ENCODE results near the gene DOCK6.
A peak's percentile ranks its signal among the peaks of the same experiment; 100 is the strongest.

Gene DOCK6

DNA sequence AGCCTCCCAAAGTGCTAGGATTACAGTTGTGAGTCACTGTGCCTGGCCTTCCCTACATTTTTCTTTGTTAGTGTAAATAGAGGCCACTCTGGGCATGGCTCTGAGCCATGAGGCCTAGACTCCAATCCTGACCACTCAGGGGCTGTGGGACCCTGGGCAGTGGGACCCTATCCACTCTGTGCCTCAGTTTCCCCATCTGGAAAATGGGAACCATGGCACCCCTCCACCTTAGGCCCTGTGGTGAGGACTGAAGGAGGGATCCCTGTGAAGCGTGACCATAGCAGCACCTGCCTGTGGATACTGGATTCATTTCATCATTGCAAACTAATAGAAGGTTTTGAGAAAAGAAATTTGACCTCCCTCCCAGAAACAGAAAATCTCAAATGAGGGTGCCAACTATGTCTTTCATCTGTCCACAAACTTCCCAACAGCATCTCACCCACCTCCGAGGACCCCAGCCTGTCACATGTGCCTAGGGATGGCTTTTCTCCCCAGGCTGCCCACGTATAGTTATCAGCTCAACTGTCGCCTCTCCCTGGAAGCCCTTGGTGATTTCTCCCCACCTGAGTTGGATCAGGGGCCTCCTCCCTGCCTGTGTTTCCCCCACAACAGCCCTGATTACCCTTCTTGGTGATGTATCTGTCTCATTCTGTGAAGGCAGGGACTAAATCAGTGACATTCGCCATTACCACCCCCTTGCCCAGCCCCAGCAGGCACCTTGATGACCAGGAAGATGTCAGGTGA, 17.3 kb downstream of the DOCK6 start:
- no peak for DNase-seq (ENCODE audit: extremely low spot score)
- TF ChIP-seq ELF4 (IDR thresholded peaks at IDR 0.05) (no peak), BHLHE40 (IDR thresholded peaks at IDR 0.05; ENCODE audit: borderline replicate concordance) (no peak), L3MBTL2 (conservative IDR thresholded peaks at IDR 0.05) (no peak), TARDBP (IDR thresholded peaks at IDR 0.05) (no peak), SUZ12 (IDR thresholded peaks at IDR 0.05) (no peak), ARNT (IDR thresholded peaks at IDR 0.05) (no peak), CTBP1 (IDR thresholded peaks at IDR 0.05; ENCODE audit: borderline replicate concordance) (no peak), FOXA1 (IDR thresholded peaks at IDR 0.05) (no peak), FOXK2 (IDR thresholded peaks at IDR 0.05) (no peak), SP1 (IDR thresholded peaks at IDR 0.05) (no peak), PKNOX1 (IDR thresholded peaks at IDR 0.05) (no peak), HDGF (IDR thresholded peaks at IDR 0.05; ENCODE audit: borderline replicate concordance) (no peak), ZNF384 (IDR thresholded peaks at IDR 0.05) (no peak), FOXM1 (IDR thresholded peaks at IDR 0.05; ENCODE audit: borderline replicate concordance) (no peak), NFRKB (IDR thresholded peaks at IDR 0.05) (no peak), LEF1 (IDR thresholded peaks at IDR 0.05; ENCODE audit: borderline replicate concordance) (no peak)
- ChIA-PET CTCF (no interaction called here), POLR2A (no interaction called here)

DNA sequence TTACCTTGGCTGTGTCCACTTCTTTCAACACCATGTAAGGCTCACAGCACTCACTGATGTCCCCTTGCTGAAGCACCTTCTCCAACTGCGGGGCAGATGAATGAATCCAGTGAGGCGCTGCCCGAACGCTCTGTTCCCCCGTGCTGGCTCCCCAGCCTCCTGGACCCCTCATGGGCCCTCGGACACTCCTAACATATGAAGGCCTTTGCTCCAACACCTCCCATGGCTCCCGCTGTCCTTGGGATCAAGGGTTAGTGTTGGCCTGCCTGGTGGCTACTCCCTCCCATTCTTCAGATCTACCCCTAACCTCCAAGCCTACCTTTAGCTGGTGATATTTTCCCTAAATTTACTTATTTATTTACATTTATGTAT, 18.5 kb downstream of the DOCK6 start:
- ChIA-PET CTCF (interaction anchor here (1.1 kb wide), 1 partner anchor 22 kb away, joined by 3 read pairs; no protein-coding TSS in a partner anchor), POLR2A (no interaction called here)
- no peak for TF ChIP-seq SUZ12 (IDR thresholded peaks at IDR 0.05)
- no peak for TF ChIP-seq HDGF (IDR thresholded peaks at IDR 0.05; ENCODE audit: borderline replicate concordance)
- no peak for TF ChIP-seq TARDBP (IDR thresholded peaks at IDR 0.05)
- TF ChIP-seq NFRKB (IDR thresholded peaks at IDR 0.05), result no peak
- no peak for TF ChIP-seq SP1 (IDR thresholded peaks at IDR 0.05)
- no peak for TF ChIP-seq LEF1 (IDR thresholded peaks at IDR 0.05; ENCODE audit: borderline replicate concordance)
- TF ChIP-seq PKNOX1 (IDR thresholded peaks at IDR 0.05), result no peak
- no peak for TF ChIP-seq ZNF384 (IDR thresholded peaks at IDR 0.05)
- TF ChIP-seq FOXK2 (IDR thresholded peaks at IDR 0.05), result no peak
- TF ChIP-seq L3MBTL2 (conservative IDR thresholded peaks at IDR 0.05), result no peak
- no peak for TF ChIP-seq FOXA1 (IDR thresholded peaks at IDR 0.05)
- no peak for TF ChIP-seq FOXM1 (IDR thresholded peaks at IDR 0.05; ENCODE audit: borderline replicate concordance)
- no peak for TF ChIP-seq ARNT (IDR thresholded peaks at IDR 0.05)
- TF ChIP-seq ELF4 (IDR thresholded peaks at IDR 0.05), result no peak
- no peak for TF ChIP-seq BHLHE40 (IDR thresholded peaks at IDR 0.05; ENCODE audit: borderline replicate concordance)
- TF ChIP-seq CTBP1 (IDR thresholded peaks at IDR 0.05; ENCODE audit: borderline replicate concordance), result no peak
- DNase-seq (ENCODE audit: extremely low spot score), result no peak

DNA sequence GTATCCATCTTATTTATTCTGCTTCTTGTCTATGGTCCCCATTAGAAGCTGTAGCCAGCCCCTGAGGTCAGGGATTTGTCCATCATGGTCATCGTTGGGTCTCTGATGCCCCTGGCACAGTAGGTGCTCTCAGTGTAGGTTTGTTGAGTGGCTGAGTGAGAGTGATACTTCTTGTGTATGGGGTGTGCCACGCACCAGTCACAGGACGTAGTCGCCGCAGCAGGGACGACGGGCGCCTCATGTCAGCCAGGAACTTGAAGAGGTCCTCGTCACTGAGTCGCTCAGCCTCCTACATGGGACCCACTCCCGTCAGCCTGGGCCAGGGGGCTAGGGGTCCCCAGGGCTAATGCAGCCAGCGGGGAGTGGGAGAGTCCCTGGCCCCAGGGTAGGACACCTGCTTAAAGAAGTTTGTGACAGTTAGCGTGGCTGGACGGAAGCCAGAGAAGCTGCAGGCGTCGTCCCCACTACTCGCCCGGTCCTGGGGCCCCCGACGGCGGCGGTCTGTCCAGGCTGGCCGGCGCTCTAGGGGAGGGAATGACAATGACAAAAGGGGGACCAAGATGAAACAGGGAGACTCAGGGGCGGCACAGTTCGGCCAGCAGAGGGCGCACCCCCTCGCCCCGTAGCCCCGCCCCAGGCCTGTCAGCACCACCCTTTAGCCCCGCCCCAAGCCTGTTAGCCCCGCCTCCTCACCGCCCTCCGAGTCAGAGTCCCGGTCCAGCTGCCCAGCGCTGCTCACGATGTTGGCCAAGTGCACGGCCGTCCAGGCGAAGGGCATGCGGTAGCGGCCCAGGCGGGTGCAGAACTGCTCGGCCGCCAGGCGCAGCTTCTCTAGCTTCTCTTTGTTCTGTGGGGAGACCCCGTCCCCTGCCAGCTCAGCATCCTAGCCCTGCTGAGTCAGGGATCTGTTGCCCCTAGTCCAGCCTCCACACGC, 19.2 kb downstream of the DOCK6 start:
- ChIA-PET POLR2A (no interaction called here), CTCF (interaction anchor here (1.1 kb wide), 1 partner anchor 23 kb away, joined by 3 read pairs; no protein-coding TSS in a partner anchor)
- TF ChIP-seq ELF4 (IDR thresholded peaks at IDR 0.05) (no peak), PKNOX1 (IDR thresholded peaks at IDR 0.05) (peak; percentile 50; the same call in 1 of the 2 replicates)
- DNase-seq (ENCODE audit: extremely low spot score), result peak; percentile 99

DNA sequence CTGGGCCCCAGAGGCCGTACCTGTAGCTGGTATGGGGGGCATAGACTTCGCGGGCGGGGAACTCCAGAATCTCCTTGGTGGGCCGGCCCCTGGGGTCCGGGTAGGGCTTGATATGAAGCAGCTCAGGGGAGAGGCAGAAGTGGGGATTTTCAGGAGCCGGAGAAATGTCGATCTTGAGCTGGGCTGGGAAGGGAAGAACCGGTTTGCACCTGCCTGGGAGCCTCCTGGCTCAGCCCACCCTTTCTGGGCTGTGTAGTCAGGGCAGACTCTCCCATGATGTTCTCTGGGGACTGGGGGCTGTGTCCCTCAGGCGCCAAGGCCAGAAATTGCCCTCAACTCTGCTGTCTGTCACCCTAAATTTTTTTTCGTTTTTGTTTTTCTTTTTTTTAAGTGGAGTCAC, 20.3 kb downstream of the DOCK6 start:
- TF ChIP-seq CTBP1 (IDR thresholded peaks at IDR 0.05; ENCODE audit: borderline replicate concordance), result no peak
- TF ChIP-seq FOXK2 (IDR thresholded peaks at IDR 0.05), result no peak
- no peak for TF ChIP-seq PKNOX1 (IDR thresholded peaks at IDR 0.05)
- TF ChIP-seq HDGF (IDR thresholded peaks at IDR 0.05; ENCODE audit: borderline replicate concordance), result no peak
- TF ChIP-seq BHLHE40 (IDR thresholded peaks at IDR 0.05; ENCODE audit: borderline replicate concordance), result no peak
- no peak for TF ChIP-seq ARNT (IDR thresholded peaks at IDR 0.05)
- no peak for TF ChIP-seq LEF1 (IDR thresholded peaks at IDR 0.05; ENCODE audit: borderline replicate concordance)
- TF ChIP-seq SP1 (IDR thresholded peaks at IDR 0.05), result no peak
- TF ChIP-seq SUZ12 (IDR thresholded peaks at IDR 0.05), result no peak
- DNase-seq (ENCODE audit: extremely low spot score), result no peak
- CTCF ChIA-PET, result no interaction called here
- POLR2A ChIA-PET, result no interaction called here

GRCh38 chr19:11240008-11240444, 22.3 kb downstream of the DOCK6 start:
- no peak for TF ChIP-seq NFRKB (IDR thresholded peaks at IDR 0.05)
- CTCF ChIA-PET, result no interaction called here
- POLR2A ChIA-PET, result no interaction called here
- no peak for DNase-seq (ENCODE audit: extremely low spot score)

All from HEK293T (cell line).